Fibroblast of lung (primary cell): ENCODE results near the gene NEO1. TPM values are rescaled to one million over a fixed set of nuclear protein-coding genes. Genes with fewer than 3 reads are reported as not detected.

ENCODE experiments used
- DNase-seq, 2 donors: peaks; one replicate each; pipeline versions ENCODE4 v3.0.0 to v3.0.0-alpha.2; 2010; ENCODE audit warnings: low read depth in 2 of 2
- H2AFZ ChIP-seq: 2 replicates; pipeline ENCODE4 v1.5.1; 2012; ENCODE audit warnings: low read length, control low read depth, inconsistent platforms
- H3K27ac ChIP-seq: 2 replicates; pipeline ENCODE4 v1.5.1; 2011; ENCODE audit warnings: low read length, control low read depth; ENCODE audit not compliant: insufficient read depth
- H3K27me3 ChIP-seq: 2 replicates; pipeline ENCODE4 v1.5.1; 2011; ENCODE audit warnings: mild to moderate bottlenecking, low read length; ENCODE audit not compliant: control insufficient read depth, insufficient read depth
- H3K36me3 ChIP-seq: 2 replicates; pipeline ENCODE4 v1.5.1; 2011; ENCODE audit warnings: low read length; ENCODE audit not compliant: control insufficient read depth, insufficient read depth
- H3K4me1 ChIP-seq: 2 replicates; pipeline ENCODE4 v1.5.1; 2011; ENCODE audit warnings: low read length; ENCODE audit not compliant: control insufficient read depth, insufficient read depth; ENCODE audit errors: extremely low read depth
- H3K4me2 ChIP-seq: 2 replicates; pipeline ENCODE4 v1.5.1; 2011; ENCODE audit warnings: low read length, control low read depth; ENCODE audit not compliant: insufficient read depth; ENCODE audit errors: extremely low read depth
- H3K4me3 ChIP-seq, 4 experiments: fragments of 200-600 bp in 1 of 4; sonication (generic) in 1 of 4; replicated peaks in 1 of 4; 2 replicates each; pipeline ENCODE4 v1.5.1; 2011 to 2016; ENCODE audit warnings: low read length in 4 of 4, low read depth in 3 of 4, mild to moderate bottlenecking in 3 of 4, control low read depth in 2 of 4, inconsistent platforms in 1 of 4, mixed read lengths in 1 of 4; ENCODE audit not compliant: insufficient read depth in 1 of 4; ENCODE audit errors: control extremely low read depth in 1 of 4
- H3K79me2 ChIP-seq: 2 replicates; pipeline ENCODE4 v1.5.1; 2012; ENCODE audit warnings: mild to moderate bottlenecking, low read length, inconsistent platforms; ENCODE audit not compliant: control insufficient read depth, insufficient read depth
- H3K9ac ChIP-seq: 2 replicates; pipeline ENCODE4 v1.5.1; 2011; ENCODE audit warnings: mild to moderate bottlenecking, low read length, control low read depth; ENCODE audit not compliant: insufficient read depth
- H3K9me3 ChIP-seq: 2 replicates; pipeline ENCODE4 v1.5.1; 2012; ENCODE audit warnings: low read depth, low read length; ENCODE audit not compliant: control insufficient read depth, insufficient read depth
- H4K20me1 ChIP-seq: 2 replicates; pipeline ENCODE4 v1.5.1; 2011; ENCODE audit warnings: low read length; ENCODE audit not compliant: control insufficient read depth, insufficient read depth; ENCODE audit errors: extremely low read depth
- CTCF ChIP-seq, 2 donors: IDR thresholded peaks in 1 of 2; conservative IDR thresholded peaks in 1 of 2; 1 replicate in 1 of 2; 2 replicates in 1 of 2; pipeline ENCODE4 v1.5.1; 2011 to 2012; ENCODE audit warnings: low read length in 2 of 2, control low read depth in 1 of 2, inconsistent platforms in 1 of 2, low read depth in 1 of 2, mild to moderate bottlenecking in 1 of 2
- EZH2 ChIP-seq: IDR thresholded peaks from 2 replicates; pipeline ENCODE4 v1.5.1; 2012; ENCODE audit warnings: low read length, control low read depth, mild to moderate bottlenecking; ENCODE audit errors: missing control alignments
- polyA plus RNA-seq, 2 donors: library from polyadenylated mRNA; depleted of rRNA in 1 of 2; stranded (reverse) in 1 of 2; unstranded in 1 of 2; fragments of >200 nt; gene quantifications; 2 replicates each; pipeline ENCODE4 v1.2.1, GENCODE V29; 2011 to 2012; ENCODE audit warnings: missing spikeins in 1 of 2
- total RNA-seq: library from RNA; depleted of rRNA; stranded (reverse); fragments of >200 nt; gene quantifications from 2 replicates; pipeline ENCODE4 v1.2.1, GENCODE V29; 2014

The NEO1 gene
- total and polyA plus RNA-seq, 2 donors (not counting 1 experiment from before 2014, with no cell fraction given) = 6.2 to 19.3 TPM

- H4K20me1 ChIP-seq = no peaks in the 10 kb centered on the region
- no peaks in the 10 kb centered on the region for H3K4me1 ChIP-seq
- DNase-seq = no peak
- H3K36me3 ChIP-seq = no peaks in the 10 kb centered on the region
- TF ChIP-seq CTCF (conservative IDR thresholded peaks at IDR 0.05 in 1 of 2, IDR thresholded peaks at IDR 0.05 in 1 of 2; ENCODE audit: low read depth in 1 of 2, low read length in 2 of 2) = no peak
- TF ChIP-seq EZH2 = no peak
- no peaks in the 10 kb centered on the region for H3K79me2 ChIP-seq
- H3K9ac ChIP-seq = no peak overlapping the region
- no peaks in the 10 kb centered on the region for H3K27me3 ChIP-seq
- H3K4me3 ChIP-seq = no peak overlapping the region
- H3K27ac ChIP-seq = no peak overlapping the region
- H2AFZ ChIP-seq = no peak overlapping the region
- H3K4me2 ChIP-seq = no peak overlapping the region
- H3K9me3 ChIP-seq = no peaks in the 10 kb centered on the region
Measured at GRCh38 chr15:73175382-73175781, 123.1 kb downstream of the NEO1 start.

- H3K79me2 ChIP-seq = no peaks in the 10 kb centered on the region
- H3K9ac ChIP-seq = no peak overlapping the region
- H2AFZ ChIP-seq = no peak overlapping the region
- H4K20me1 ChIP-seq = no peaks in the 10 kb centered on the region
- no peak overlapping the region for H3K27ac ChIP-seq
- H3K9me3 ChIP-seq = no peaks in the 10 kb centered on the region
- no peaks in the 10 kb centered on the region for H3K27me3 ChIP-seq
- no peaks in the 10 kb centered on the region for H3K4me1 ChIP-seq
- no peak for DNase-seq
- H3K4me2 ChIP-seq = no peak overlapping the region
- TF ChIP-seq CTCF (conservative IDR thresholded peaks at IDR 0.05 in 1 of 2, IDR thresholded peaks at IDR 0.05 in 1 of 2; ENCODE audit: low read depth in 1 of 2, low read length in 2 of 2) (no peak), EZH2 (no peak)
- no peaks in the 10 kb centered on the region for H3K36me3 ChIP-seq
- no peak overlapping the region for H3K4me3 ChIP-seq
Measured at GRCh38 chr15:73176598-73176997, 124.3 kb downstream of the NEO1 start.

- no peaks in the 10 kb centered on the region for H3K4me1 ChIP-seq
- H3K4me3 ChIP-seq = no peak overlapping the region
- no peak for DNase-seq
- H4K20me1 ChIP-seq = no peaks in the 10 kb centered on the region
- H3K9ac ChIP-seq = no peak overlapping the region
- no peaks in the 10 kb centered on the region for H3K79me2 ChIP-seq
- no peak overlapping the region for H2AFZ ChIP-seq
- H3K27me3 ChIP-seq = no peaks in the 10 kb centered on the region
- H3K4me2 ChIP-seq = no peak overlapping the region
- no peaks in the 10 kb centered on the region for H3K36me3 ChIP-seq
- TF ChIP-seq EZH2 (no peak), CTCF (conservative IDR thresholded peaks at IDR 0.05 in 1 of 2, IDR thresholded peaks at IDR 0.05 in 1 of 2; ENCODE audit: low read depth in 1 of 2, low read length in 2 of 2) (no peak)
- H3K9me3 ChIP-seq = no peaks in the 10 kb centered on the region
- no peak overlapping the region for H3K27ac ChIP-seq
Measured at GRCh38 chr15:73183071-73183470, 130.8 kb downstream of the NEO1 start.
